ENCODE results near the gene FKRP. TPM values are rescaled to one million over a fixed set of nuclear protein-coding genes. Genes with fewer than 3 reads are reported as not detected.

FKRP gene
- total and polyA plus RNA-seq, 3 donors from 2014 or later, result 22.9 to 37.2 (median 33.0) TPM

DNA sequence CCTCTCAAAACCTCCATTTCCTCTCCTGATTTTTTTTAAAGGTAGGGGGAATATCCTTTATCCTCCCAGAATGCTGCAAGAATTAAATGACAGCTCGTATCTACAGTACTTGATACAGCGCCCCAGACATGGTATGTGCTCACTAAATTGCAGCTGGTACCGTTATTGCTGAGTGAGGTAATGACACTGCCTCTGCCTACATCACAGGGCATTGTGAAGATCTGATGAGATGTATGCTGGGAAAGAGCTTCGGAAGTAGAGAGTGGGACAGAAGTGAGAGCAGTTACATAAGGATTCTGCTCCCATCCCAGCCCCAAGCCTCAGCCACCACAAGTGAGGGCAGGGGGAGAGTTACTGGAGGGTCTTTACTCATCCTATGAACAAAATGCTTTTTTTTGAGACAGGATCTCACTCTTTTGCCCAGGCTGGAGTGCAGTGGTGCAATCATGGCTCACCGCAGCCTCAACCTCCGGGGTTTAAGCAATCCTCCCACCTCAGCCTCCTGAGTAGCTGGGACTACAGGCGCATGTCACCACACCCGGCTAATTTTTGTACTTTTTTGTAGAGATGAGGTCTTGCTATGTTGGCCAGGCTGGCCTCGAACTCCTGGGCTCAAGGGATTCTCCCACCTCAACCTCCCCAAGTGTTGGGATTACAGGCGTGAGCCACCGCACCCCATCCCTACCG is 1.7 kb upstream of the FKRP start:
- no peaks in the 10 kb centered on the region for H3K27me3 ChIP-seq
- no peak for DNase-seq
- H3K4me1 ChIP-seq, result peaks cover 27% of the 10 kb centered on the region
- 75 to 78% methylated on average over 12 of the region's 12 CpGs for WGBS, 2 donors
- intact Hi-C loops (cut with DNase I; ENCODE audit: low total_unique reads), result no loop called here
- no peak overlapping the region for H3K27ac ChIP-seq
- no peak overlapping the region for H3K4me3 ChIP-seq
- TF ChIP-seq, protein P1, sequence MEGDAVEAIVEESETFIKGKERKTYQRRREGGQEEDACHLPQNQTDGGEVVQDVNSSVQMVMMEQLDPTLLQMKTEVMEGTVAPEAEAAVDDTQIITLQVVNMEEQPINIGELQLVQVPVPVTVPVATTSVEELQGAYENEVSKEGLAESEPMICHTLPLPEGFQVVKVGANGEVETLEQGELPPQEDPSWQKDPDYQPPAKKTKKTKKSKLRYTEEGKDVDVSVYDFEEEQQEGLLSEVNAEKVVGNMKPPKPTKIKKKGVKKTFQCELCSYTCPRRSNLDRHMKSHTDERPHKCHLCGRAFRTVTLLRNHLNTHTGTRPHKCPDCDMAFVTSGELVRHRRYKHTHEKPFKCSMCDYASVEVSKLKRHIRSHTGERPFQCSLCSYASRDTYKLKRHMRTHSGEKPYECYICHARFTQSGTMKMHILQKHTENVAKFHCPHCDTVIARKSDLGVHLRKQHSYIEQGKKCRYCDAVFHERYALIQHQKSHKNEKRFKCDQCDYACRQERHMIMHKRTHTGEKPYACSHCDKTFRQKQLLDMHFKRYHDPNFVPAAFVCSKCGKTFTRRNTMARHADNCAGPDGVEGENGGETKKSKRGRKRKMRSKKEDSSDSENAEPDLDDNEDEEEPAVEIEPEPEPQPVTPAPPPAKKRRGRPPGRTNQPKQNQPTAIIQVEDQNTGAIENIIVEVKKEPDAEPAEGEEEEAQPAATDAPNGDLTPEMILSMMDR (IDR thresholded peaks at IDR 0.05), result no peak
- no peak for TF ChIP-seq POLR2A (IDR thresholded peaks at IDR 0.05)
- H3K36me3 ChIP-seq (ENCODE audit: low read depth, missing control alignments), result no peaks in the 10 kb centered on the region
- no peaks in the 10 kb centered on the region for H3K9me3 ChIP-seq

DNA sequence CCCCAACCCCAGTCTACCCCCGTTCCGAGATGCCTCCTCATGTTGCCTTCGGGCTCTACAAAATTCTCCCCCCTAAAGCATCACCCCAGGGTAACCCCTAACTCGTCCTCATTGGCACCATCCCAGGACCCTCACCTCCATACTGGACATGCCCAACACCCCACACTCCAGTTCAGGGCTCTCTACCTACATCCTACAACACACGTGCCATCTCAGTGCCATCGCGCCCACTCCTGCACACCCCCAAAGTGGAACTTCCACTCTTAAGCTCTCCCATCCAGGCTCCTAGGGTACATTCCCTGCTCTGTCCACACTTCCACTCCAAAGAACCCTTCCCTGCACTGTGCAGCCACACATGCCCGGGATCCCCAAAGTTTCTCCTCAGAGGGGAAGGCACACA is 827 bp upstream of the FKRP start:
- no peak for TF ChIP-seq POLR2A (IDR thresholded peaks at IDR 0.05)
- TF ChIP-seq, protein P1 (IDR thresholded peaks at IDR 0.05), result no peak
- Histone ChIP-seq H3K4me1 (peaks cover 23% of the 10 kb centered on the region), H3K9me3 (no peaks in the 10 kb centered on the region), H3K36me3 (ENCODE audit: low read depth, missing control alignments) (no peaks in the 10 kb centered on the region), H3K4me3 (peak overlapping the region; percentile 95 to 97), H3K27me3 (no peaks in the 10 kb centered on the region), H3K27ac (peak overlapping the region; percentile 92 to 97)
- DNase-seq, result no peak
- 7 to 24% methylated on average over 8 of the region's 8 CpGs for WGBS, 2 donors
- intact Hi-C loops (cut with DNase I; ENCODE audit: low total_unique reads), result no loop called here

DNA sequence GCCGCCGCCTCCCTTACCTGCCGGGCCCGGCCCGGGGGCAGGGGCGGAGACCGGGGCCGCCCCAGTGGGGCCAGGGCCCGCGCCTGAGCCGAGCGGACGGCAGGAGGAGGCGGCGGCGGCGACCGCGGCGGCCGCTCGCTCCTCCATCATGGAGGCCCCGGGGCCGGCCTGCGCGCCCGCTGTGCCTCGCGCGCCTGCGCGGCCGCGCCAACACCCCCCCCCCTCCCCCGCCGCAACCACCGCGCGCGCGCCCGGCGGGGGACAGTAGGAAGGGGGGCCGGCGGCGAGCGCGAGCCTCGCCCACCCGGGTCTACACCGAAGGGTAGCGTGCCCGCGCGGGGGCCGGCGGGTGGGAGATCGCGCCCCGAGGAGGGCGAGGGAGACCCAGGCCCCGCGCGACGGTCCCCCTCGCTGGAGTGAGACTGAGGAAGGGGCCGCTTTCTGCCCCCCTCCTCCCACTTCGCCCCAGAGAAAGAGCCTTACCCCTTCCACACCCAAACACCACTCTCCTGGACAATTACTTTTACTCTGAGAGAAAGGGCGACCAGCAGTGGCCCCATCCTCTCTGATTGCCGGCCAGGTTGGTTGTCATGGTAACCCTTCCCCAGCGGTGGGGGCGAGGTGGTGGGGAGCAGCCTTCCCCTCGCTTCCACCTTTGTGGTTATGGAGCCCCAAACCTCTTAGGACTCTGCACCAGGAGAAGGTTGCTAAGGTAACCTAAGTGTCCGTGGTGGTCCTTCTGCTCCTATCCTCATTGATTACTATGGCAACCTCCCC is 612 bp downstream of the FKRP start, which contains the start of gene STRN4:
STRN4 (minus strand) TSS at position 170 of the 777 bp plus-strand sequence; CDS start at position 150, 20 bp downstream.
- no peaks in the 10 kb centered on the region for H3K27me3 ChIP-seq
- H3K4me3 ChIP-seq, result peak within 1 kb of the TSS; percentile 95 to 97
- WGBS, 2 donors, result 0% methylated on average over 4 to 20 of the region's 74 CpGs
- H3K36me3 ChIP-seq (ENCODE audit: low read depth, missing control alignments), result no peaks in the 10 kb centered on the region
- peaks cover 23% of the 10 kb centered on the region for H3K4me1 ChIP-seq
- peak; percentile 51 for DNase-seq
- peak within 1 kb of the TSS; percentile 92 to 97 for H3K27ac ChIP-seq
- intact Hi-C loops (cut with DNase I; ENCODE audit: low total_unique reads), result no loop called here
- TF ChIP-seq POLR2A (IDR thresholded peaks at IDR 0.05), result no peak
- TF ChIP-seq, protein P1 (IDR thresholded peaks at IDR 0.05), result no peak
- no peaks in the 10 kb centered on the region for H3K9me3 ChIP-seq

DNA sequence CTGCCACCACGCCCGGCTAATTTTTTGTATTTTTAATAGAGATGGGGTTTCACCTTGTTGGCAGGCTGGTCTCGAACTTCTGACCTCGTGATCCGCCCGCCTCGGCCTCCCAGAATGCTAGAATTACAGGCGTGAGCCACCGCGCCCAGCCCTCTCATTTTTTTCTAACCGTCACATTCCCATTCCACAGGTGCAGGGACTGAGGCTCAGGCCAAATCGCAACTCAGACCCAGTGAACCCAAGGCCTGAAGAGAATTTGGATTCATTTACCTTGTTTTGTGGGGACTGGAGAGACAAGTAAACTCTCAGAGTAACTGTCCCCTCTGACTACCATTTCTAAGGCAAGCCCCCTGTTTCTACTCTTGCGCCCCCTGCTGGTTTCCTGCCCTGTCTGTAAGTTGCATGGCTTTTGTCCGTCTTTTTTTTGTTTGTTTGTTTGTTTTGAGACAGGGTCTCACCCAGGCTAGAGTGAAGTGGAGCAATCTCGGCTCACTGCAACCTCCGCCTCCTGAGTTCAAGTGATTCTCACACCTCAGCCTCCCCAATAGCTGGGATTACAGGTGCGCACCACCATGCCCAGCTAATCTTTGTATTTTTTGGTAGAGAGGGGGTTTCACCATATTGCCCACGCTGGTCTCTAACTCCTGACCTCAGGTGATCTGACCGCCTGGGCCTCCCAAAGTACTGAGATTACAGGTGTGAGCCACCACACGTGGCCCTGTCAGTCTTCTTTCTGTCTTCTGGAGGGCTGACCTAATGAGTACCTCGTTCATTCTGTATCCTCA is 2.7 kb downstream of the FKRP start:
- Histone ChIP-seq H3K27ac (no peak overlapping the region), H3K27me3 (no peaks in the 10 kb centered on the region), H3K9me3 (no peaks in the 10 kb centered on the region), H3K4me3 (no peak overlapping the region), H3K4me1 (peaks cover 21% of the 10 kb centered on the region), H3K36me3 (ENCODE audit: low read depth, missing control alignments) (no peaks in the 10 kb centered on the region)
- TF ChIP-seq, protein P1 (IDR thresholded peaks at IDR 0.05), result peak; percentile 36 to 76 (median 61)
- no peak for TF ChIP-seq POLR2A (IDR thresholded peaks at IDR 0.05)
- 87 to 89% methylated on average over 21 of the region's 21 CpGs for WGBS, 2 donors
- peak; percentile 88 for DNase-seq
- intact Hi-C loops (cut with DNase I; ENCODE audit: low total_unique reads), result no loop called here

Measured in testis (tissue), 3 donors.